Measurements from ENCODE around the gene SEMA4A. TPM values are rescaled to one million over a fixed set of nuclear protein-coding genes. Genes with fewer than 3 reads are reported as not detected.
"Not testable (repeated sequence)": the region's sequence is repeated elsewhere in the genome, so short reads cannot be mapped to it uniquely, and the experiment has no call there.

The SEMA4A gene
- total and polyA plus RNA-seq, 7 donors = 0.77 to 3.4 (median 1.8) TPM

GRCh38 chr1:156122086-156122485 lies 31.3 kb upstream of the SEMA4A start:
- peak overlapping the region; percentile 99 for H3K4me3 ChIP-seq
- peaks cover 95% of the 10 kb centered on the region for H3K4me1 ChIP-seq
- TF ChIP-seq CTCF (IDR thresholded peaks at IDR 0.05) = no peak
- no peaks in the 10 kb centered on the region for H3K9me3 ChIP-seq
- H3K27ac ChIP-seq = peak overlapping the region; percentile 99
- no peaks in the 10 kb centered on the region for H3K36me3 ChIP-seq (ENCODE audit: insufficient read depth in 1 of 2, low read depth in 1 of 2)
- DNase-seq = no peak
- intact Hi-C loops (cut with DNase I) = loop anchor here in 1 of 2 donors (10.0 kb wide), 1 partner anchor 383 kb away; the partner anchor contains the start of gene MEF2D
- ATAC-seq = no peak
- WGBS, 3 donors = 14 to 17% (median 15%) methylated on average over 4 of the region's 4 CpGs
- no peaks in the 10 kb centered on the region for H3K27me3 ChIP-seq (ENCODE audit: insufficient read depth in 3 of 3, low read length in 2 of 3)

GRCh38 chr1:156122519-156123355 lies 30.6 kb upstream of the SEMA4A start:
- 1 to 5% (median 5%) methylated on average over 14 of the region's 14 CpGs for WGBS, 3 donors
- H3K4me3 ChIP-seq = peak overlapping the region; percentile 99
- intact Hi-C loops (cut with DNase I) = loop anchor here in 1 of 2 donors (10.0 kb wide), 1 partner anchor 382 kb away; the partner anchor contains the start of gene MEF2D
- H3K9me3 ChIP-seq = no peaks in the 10 kb centered on the region
- ATAC-seq = peak; percentile 50 to 63 (median 54)
- no peaks in the 10 kb centered on the region for H3K36me3 ChIP-seq (ENCODE audit: insufficient read depth in 1 of 2, low read depth in 1 of 2)
- peaks cover 95% of the 10 kb centered on the region for H3K4me1 ChIP-seq
- peak; percentile 86 to 93 for DNase-seq
- H3K27ac ChIP-seq = peak overlapping the region; percentile 99
- no peaks in the 10 kb centered on the region for H3K27me3 ChIP-seq (ENCODE audit: insufficient read depth in 3 of 3, low read length in 2 of 3)
- no peak for TF ChIP-seq CTCF (IDR thresholded peaks at IDR 0.05)

- intact Hi-C loops (cut with DNase I) = loop anchor here in 1 of 2 donors (10.0 kb wide), 1 partner anchor 381 kb away; the partner anchor contains the start of gene MEF2D
- WGBS, 3 donors = 1 to 3% (median 1%) methylated on average over 14 of the region's 14 CpGs
- no peaks in the 10 kb centered on the region for H3K9me3 ChIP-seq
- H3K27me3 ChIP-seq (ENCODE audit: insufficient read depth in 3 of 3, low read length in 2 of 3) = no peaks in the 10 kb centered on the region
- DNase-seq (peak; percentile 97 to 98), ATAC-seq (peak; percentile 72 to 78 (median 74))
- peak overlapping the region; percentile 99 for H3K4me3 ChIP-seq
- peaks cover 98% of the 10 kb centered on the region for H3K4me1 ChIP-seq
- TF ChIP-seq CTCF (IDR thresholded peaks at IDR 0.05) = peak; percentile 44
- no peaks in the 10 kb centered on the region for H3K36me3 ChIP-seq (ENCODE audit: insufficient read depth in 1 of 2, low read depth in 1 of 2)
- H3K27ac ChIP-seq = peak overlapping the region; percentile 99
These were observed 29.8 kb upstream of the SEMA4A start for GRCh38 chr1:156123356-156124196.

GRCh38 chr1:156124557-156125483 lies 28.6 kb upstream of the SEMA4A start:
- intact Hi-C loops (cut with DNase I) = loop anchor here in 1 of 2 donors (10.0 kb wide), 1 partner anchor 380 kb away; the partner anchor contains the start of gene MEF2D
- no peak for TF ChIP-seq CTCF (IDR thresholded peaks at IDR 0.05)
- 39 to 59% (median 41%) methylated on average over 17 of the region's 17 CpGs for WGBS, 3 donors
- no peaks in the 10 kb centered on the region for H3K27me3 ChIP-seq (ENCODE audit: insufficient read depth in 3 of 3, low read length in 2 of 3)
- H3K27ac ChIP-seq = peak overlapping the region; percentile 99
- peak; percentile 55 to 74 for DNase-seq
- no peaks in the 10 kb centered on the region for H3K36me3 ChIP-seq (ENCODE audit: insufficient read depth in 1 of 2, low read depth in 1 of 2)
- peaks cover 98% of the 10 kb centered on the region for H3K4me1 ChIP-seq
- H3K9me3 ChIP-seq = no peaks in the 10 kb centered on the region
- peak overlapping the region; percentile 99 for H3K4me3 ChIP-seq
- ATAC-seq = peak in 1 of 4 donors; percentile 20

GRCh38 chr1:156125544-156125943 lies 27.8 kb upstream of the SEMA4A start:
- not testable (repeated sequence) for H3K27me3 ChIP-seq (ENCODE audit: insufficient read depth in 3 of 3, low read length in 2 of 3); H3K36me3 ChIP-seq (ENCODE audit: insufficient read depth in 1 of 2, low read depth in 1 of 2); DNase-seq; H3K9me3 ChIP-seq; ATAC-seq
- Histone ChIP-seq H3K4me3 (peak overlapping the region; percentile 54), H3K27ac (peak overlapping the region; percentile 99), H3K4me1 (peaks cover 98% of the 10 kb centered on the region)
- intact Hi-C loops (cut with DNase I) = loop anchor here in 1 of 2 donors (10.0 kb wide), 1 partner anchor 379 kb away; the partner anchor contains the start of gene MEF2D
- 46 to 60% (median 47%) methylated on average over 10 of the region's 10 CpGs for WGBS, 3 donors
